Measurements from ENCODE around the gene NUP42. TPM values are rescaled to one million over a fixed set of nuclear protein-coding genes. Genes with fewer than 3 reads are reported as not detected.
A peak's percentile ranks its signal among the peaks of the same experiment; 100 is the strongest.

NUP42 gene
- total and polyA plus RNA-seq, 2 of the 13 experiments (the other 11 are each of a cell fraction or from before 2014, with no cell fraction given), result 32.0 to 51.5 TPM

- TF ChIP-seq ZNF770 (CRISPR knock-in tag; IDR thresholded peaks at IDR 0.05) (no peak), PHF20 (CRISPR knock-in tag; IDR thresholded peaks at IDR 0.05) (peak; percentile 96), BHLHE40 (IDR thresholded peaks at IDR 0.05; ENCODE audit: low read length) (0 out of 2 replicates have a peak, but pooled peaks have one; percentile 8), PHB2 (IDR thresholded peaks at IDR 0.05; ENCODE audit: partially characterized antibody) (no peak), BORCS8-MEF2B (CRISPR knock-in tag; IDR thresholded peaks at IDR 0.05) (peak; percentile 88; the same call in 1 of the 2 replicates), ARHGAP35 (CRISPR knock-in tag; IDR thresholded peaks at IDR 0.05; ENCODE audit: borderline replicate concordance) (peak; percentile 73), CENPT (CRISPR knock-in tag; IDR thresholded peaks at IDR 0.05; ENCODE audit: low read depth) (no peak), PHF8 (CRISPR knock-in tag; IDR thresholded peaks at IDR 0.05) (peak; percentile 98), ZNF773 (CRISPR knock-in tag; IDR thresholded peaks at IDR 0.05; ENCODE audit: borderline replicate concordance) (no peak), ZZZ3 (CRISPR knock-in tag; IDR thresholded peaks at IDR 0.05; ENCODE audit: borderline replicate concordance) (peak; percentile 84; the same call in 1 of the 2 replicates), ZNF703 (CRISPR knock-in tag; IDR thresholded peaks at IDR 0.05; ENCODE audit: borderline replicate concordance) (no peak), TRIM22 (IDR thresholded peaks at IDR 0.05) (no peak), ETV5 (CRISPR knock-in tag; IDR thresholded peaks at IDR 0.05; ENCODE audit: borderline replicate concordance) (peak; percentile 50; the same call in 1 of the 2 replicates), ZNF224 (CRISPR knock-in tag; IDR thresholded peaks at IDR 0.05) (no peak), MAZ (IDR thresholded peaks at IDR 0.05; ENCODE audit: borderline replicate concordance, low read depth, low read length) (0 out of 2 replicates have a peak, but pooled peaks have one; percentile 20), MAZ (CRISPR knock-in tag; IDR thresholded peaks at IDR 0.05; ENCODE audit: low read depth) (peak; percentile 62), RARA (CRISPR knock-in tag; IDR thresholded peaks at IDR 0.05) (no peak), SIX1 (CRISPR knock-in tag; IDR thresholded peaks at IDR 0.05; ENCODE audit: borderline replicate concordance) (no peak), KLF12 (CRISPR knock-in tag; IDR thresholded peaks at IDR 0.05; ENCODE audit: borderline replicate concordance) (no peak), ZFP82 (CRISPR knock-in tag; IDR thresholded peaks at IDR 0.05; ENCODE audit: borderline replicate concordance) (no peak), HHEX (CRISPR knock-in tag; IDR thresholded peaks at IDR 0.05) (no peak), ZNF282 (IDR thresholded peaks at IDR 0.05; ENCODE audit: partially characterized antibody) (no peak), NR2F1 (CRISPR knock-in tag; IDR thresholded peaks at IDR 0.05) (0 out of 4 replicates have a peak, but pooled peaks of 1 of the 2 experiments have one; percentile 12), MZF1 (CRISPR knock-in tag; IDR thresholded peaks at IDR 0.05; ENCODE audit: borderline replicate concordance) (no peak), ZMAT5 (CRISPR knock-in tag; IDR thresholded peaks at IDR 0.05; ENCODE audit: borderline replicate concordance, low read depth) (no peak)
- TF ChIP-seq, protein P1, sequence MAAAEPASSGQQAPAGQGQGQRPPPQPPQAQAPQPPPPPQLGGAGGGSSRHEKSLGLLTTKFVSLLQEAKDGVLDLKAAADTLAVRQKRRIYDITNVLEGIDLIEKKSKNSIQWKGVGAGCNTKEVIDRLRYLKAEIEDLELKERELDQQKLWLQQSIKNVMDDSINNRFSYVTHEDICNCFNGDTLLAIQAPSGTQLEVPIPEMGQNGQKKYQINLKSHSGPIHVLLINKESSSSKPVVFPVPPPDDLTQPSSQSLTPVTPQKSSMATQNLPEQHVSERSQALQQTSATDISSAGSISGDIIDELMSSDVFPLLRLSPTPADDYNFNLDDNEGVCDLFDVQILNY (CRISPR knock-in tag; conservative IDR thresholded peaks at IDR 0.05), result peak; percentile 91
These were observed at the start of gene NUP42 (continued) for GRCh38 chr7:23181684-23182553.

All from HepG2 (cell line).